Hypothalamus (tissue), 51 donors: ENCODE results near the gene SCN4A.

Experiments used
- DNase-seq, 51 donors: peaks; one replicate each; lab custom pipeline; 2025; lab: John Stamatoyannopoulos, UW

Gene SCN4A

GRCh38 chr17:63961355-63962212 is 11.1 kb downstream of the SCN4A start:
- peak in 2 of 51 donors; percentile 29 to 64 for DNase-seq

- no peak for DNase-seq
Measured at GRCh38 chr17:63960430-63960829, 12.3 kb downstream of the SCN4A start.

- DNase-seq, result no peak
Measured at GRCh38 chr17:63960006-63960405, 12.7 kb downstream of the SCN4A start.

GRCh38 chr17:63956296-63956920 is 16.3 kb downstream of the SCN4A start:
- DNase-seq, result no peak

- no peak for DNase-seq
Measured at GRCh38 chr17:63955791-63956190, 16.9 kb downstream of the SCN4A start.

- DNase-seq, result no peak
Measured at GRCh38 chr17:63955232-63955631, 17.5 kb downstream of the SCN4A start.

- DNase-seq, result no peak
Measured at GRCh38 chr17:63954402-63955063, 18.2 kb downstream of the SCN4A start.

GRCh38 chr17:63950940-63951907 is 21.5 kb downstream of the SCN4A start:
- peak in 1 of 51 donors; percentile 7 for DNase-seq

- no peak for DNase-seq
Measured at GRCh38 chr17:63949576-63950250, 23.0 kb downstream of the SCN4A start.

GRCh38 chr17:63948521-63948920 is 24.2 kb downstream of the SCN4A start:
- DNase-seq, result no peak

- no peak for DNase-seq
Measured at GRCh38 chr17:63947711-63948330, 24.9 kb downstream of the SCN4A start.

- peak in 19 of 51 donors; percentile 2 to 28 (median 5) for DNase-seq
Measured at GRCh38 chr17:63946440-63947363, 26.0 kb downstream of the SCN4A start.

GRCh38 chr17:63945784-63946439 is 26.8 kb downstream of the SCN4A start:
- no peak for DNase-seq

GRCh38 chr17:63944736-63945499 is 27.8 kb downstream of the SCN4A start:
- no peak for DNase-seq

- no peak for DNase-seq
Measured at GRCh38 chr17:63943745-63944144, 29.0 kb downstream of the SCN4A start.

- no peak for DNase-seq
Measured at GRCh38 chr17:63942309-63942985, 30.3 kb downstream of the SCN4A start.
